A549 (cell line): ENCODE results near the gene GSTA2. TPM values are rescaled to one million over a fixed set of nuclear protein-coding genes. Genes with fewer than 3 reads are reported as not detected.

Experiments
- ATAC-seq, 2 experiments: fragments of 200-7000 bp in 1 of 2; fragments of >200 bp in 1 of 2; cut with Nextera tagmentation in 1 of 2; cut with Tn5 transposase in 1 of 2; 3 replicates each; pipeline versions ENCODE4 v1.8.0 to v1.9.1; 2018 to 2020; ENCODE audit warnings: mild to moderate bottlenecking in 1 of 2, moderate library complexity in 1 of 2
- CTCF ChIA-PET: fragments of 300-600 bp; sonication (Branson Sonifier 250); formaldehyde crosslinking; extraction: SDS; loops from one replicate; lab custom pipeline; 2021; ENCODE audit warnings: antibody characterized with exemption, inconsistent platforms; lab: Yijun Ruan, JAX
- POLR2A ChIA-PET: fragments of 350-600 bp; formaldehyde crosslinking; extraction: SDS; loops from one replicate; lab custom pipeline; 2021; ENCODE audit warnings: antibody characterized with exemption, inconsistent platforms; lab: Yijun Ruan, JAX
- DNase-seq, 2 experiments: peaks; one replicate each; pipeline versions ENCODE4 v3.0.0 to v3.0.0-alpha.2; 2011 to 2016; ENCODE audit warnings: low read depth in 1 of 2, low spot score in 1 of 2
- FAIRE-seq: peaks from 2 replicates; lab custom pipeline; 2011; peaks lifted over from hg19 to GRCh38; lab: Jason Lieb, UNC
- H3K27ac ChIP-seq, 2 experiments: fragments of >200 bp; sonication (Bioruptor Twin); formaldehyde crosslinking; 3 replicates each; pipeline ENCODE4 v1.5.1; 2016 to 2017
- H3K4me1 ChIP-seq: fragments of >200 bp; sonication (Bioruptor Twin); formaldehyde crosslinking; 3 replicates; pipeline ENCODE4 v1.6.1; 2016
- H3K4me2 ChIP-seq: fragments of >200 bp; sonication (Bioruptor Twin); formaldehyde crosslinking; 3 replicates; pipeline ENCODE4 v1.6.1; 2016
- H3K4me3 ChIP-seq: fragments of >200 bp; sonication (Bioruptor Twin); formaldehyde crosslinking; 3 replicates; pipeline ENCODE4 v1.5.1; 2016
- H3K9me3 ChIP-seq: fragments of >200 bp; sonication (Bioruptor Twin); formaldehyde crosslinking; 3 replicates; pipeline ENCODE4 v1.6.1; 2016
- BCL3 ChIP-seq: fragments of >200 bp; sonication (Bioruptor Twin); formaldehyde crosslinking; IDR thresholded peaks from 3 replicates; pipeline ENCODE4 v1.6.1; 2016
- CBX8 ChIP-seq: fragments of 200-600 bp; sonication (generic); IDR thresholded peaks from 2 replicates; pipeline ENCODE4 v1.6.1; 2016
- CEBPB ChIP-seq, 2 experiments: fragments of >200 bp in 1 of 2; sonication (Bioruptor Twin) in 1 of 2; formaldehyde crosslinking in 1 of 2; IDR thresholded peaks; 2 replicates each; pipeline ENCODE4 v1.6.1; 2012 to 2016
- CHD2 ChIP-seq: fragments of 150-350 bp; IDR thresholded peaks from 2 replicates; pipeline ENCODE4 v1.6.1; 2014; ENCODE audit warnings: low read length; ENCODE audit not compliant: partially characterized antibody
- EP300 ChIP-seq, 2 experiments: fragments of >200 bp; sonication (Bioruptor Twin); formaldehyde crosslinking; IDR thresholded peaks; 2 replicates in 1 of 2; 3 replicates in 1 of 2; pipeline ENCODE4 v1.6.1; 2016 to 2017
- FOSL2 ChIP-seq, 2 experiments: fragments of 450-650 bp in 1 of 2; fragments of >200 bp in 1 of 2; sonication (Bioruptor Twin) in 1 of 2; formaldehyde crosslinking; IDR thresholded peaks; 2 replicates each; pipeline versions ENCODE4 v1.5.0 to v1.6.1; 2016 to 2020; ENCODE audit warnings: mild to moderate bottlenecking in 1 of 2, moderate library complexity in 1 of 2
- GATA3 ChIP-seq: IDR thresholded peaks from 2 replicates; pipeline ENCODE4 v1.6.1; 2012; ENCODE audit warnings: borderline replicate concordance
- HES2 ChIP-seq: fragments of >200 bp; sonication (Bioruptor Twin); formaldehyde crosslinking; IDR thresholded peaks from 2 replicates; pipeline ENCODE4 v1.6.1; 2016
- JUN ChIP-seq, 2 experiments: fragments of >200 bp; sonication (Bioruptor Twin); formaldehyde crosslinking; IDR thresholded peaks; 2 replicates in 1 of 2; 3 replicates in 1 of 2; pipeline ENCODE4 v1.6.1; 2016 to 2017
- JUNB ChIP-seq: fragments of >200 bp; sonication (Bioruptor Twin); formaldehyde crosslinking; IDR thresholded peaks from 2 replicates; pipeline ENCODE4 v1.6.1; 2016
- KDM1A ChIP-seq: fragments of 200-600 bp; sonication (generic); IDR thresholded peaks from 2 replicates; pipeline ENCODE4 v1.6.1; 2016; ENCODE audit warnings: low read depth, mild to moderate bottlenecking
- MAFK ChIP-seq: fragments of 450-650 bp; IDR thresholded peaks from 2 replicates; pipeline ENCODE4 v1.6.1; 2014; ENCODE audit not compliant: partially characterized antibody
- MAX ChIP-seq: IDR thresholded peaks from 2 replicates; pipeline ENCODE4 v1.6.1; 2012
- NFE2L2 ChIP-seq: fragments of 150-350 bp; conservative IDR thresholded peaks from 2 replicates; pipeline ENCODE4 v1.6.1; 2014; ENCODE audit warnings: low read length
- NPAS2 ChIP-seq: fragments of 250-450 bp; sonication (Bioruptor Pico); IDR thresholded peaks from 2 replicates; pipeline ENCODE4 v1.8.0; 2022; ENCODE audit warnings: mild to moderate bottlenecking, moderate library complexity, borderline replicate concordance
- POLR2A ChIP-seq: IDR thresholded peaks from 2 replicates; pipeline ENCODE4 v1.6.1; 2012; ENCODE audit warnings: mild to moderate bottlenecking, low read length
- RCOR1 ChIP-seq: fragments of 150-350 bp; IDR thresholded peaks from 2 replicates; pipeline ENCODE4 v1.6.1; 2014; ENCODE audit warnings: antibody characterized with exemption, low read length, low read depth
- REST ChIP-seq: fragments of 200-600 bp; sonication (generic); IDR thresholded peaks from 2 replicates; pipeline ENCODE4 v1.6.1; 2016; ENCODE audit warnings: antibody characterized with exemption, mild to moderate bottlenecking, moderate library complexity
- SMC3 ChIP-seq: fragments of >200 bp; sonication (Bioruptor Twin); formaldehyde crosslinking; IDR thresholded peaks from 3 replicates; pipeline ENCODE4 v1.6.1; 2018; ENCODE audit warnings: inconsistent platforms
- SREBF2 ChIP-seq: fragments of 450-650 bp; IDR thresholded peaks from 2 replicates; pipeline ENCODE4 v1.6.1; 2014; ENCODE audit warnings: mild to moderate bottlenecking, moderate library complexity
- ZNF302 ChIP-seq: fragments of 250-450 bp; sonication (Bioruptor Pico); IDR thresholded peaks from 2 replicates; pipeline ENCODE4 v1.9.0; 2021; ENCODE audit warnings: inconsistent platforms, mild to moderate bottlenecking, moderate library complexity
- WGBS: methylation state at CpG from one replicate; pipeline ENCODE4 v1.1.6; 2017; ENCODE audit errors: missing lambda C conversion rate; 5-methylcytosine and 5-hydroxymethylcytosine counted together
- polyA plus RNA-seq, 4 experiments: library from polyadenylated mRNA; depleted of rRNA in 3 of 4; stranded (reverse); fragments of >200 nt; fragmentation: RNase III in 1 of 4; extraction: RNeasy Plus Mini Kit Qiagen cat#74134 plus additional on column Dnase treatment in 1 of 4; gene quantifications; 2 replicates in 3 of 4; 3 replicates in 1 of 4; pipeline ENCODE4 v1.2.3, GENCODE V29; 2011 to 2017

Gene GSTA2
- polyA plus RNA-seq, 2 of the 4 experiments (the other 2 are of a cell fraction): 0.10 to 0.68 TPM

- TF ChIP-seq REST: no peak
- TF ChIP-seq BCL3: no peak
- TF ChIP-seq RCOR1: no peak
- TF ChIP-seq MAX: no peak
- TF ChIP-seq, all 56 proteins: peak for 0
Measured at GRCh38 chr6:52726193-52726542, 37.1 kb downstream of the GSTA2 start (continued).

- 50% methylated on average over 2 of the region's 2 CpGs for WGBS
- H3K4me3 ChIP-seq: no peak overlapping the region
- ChIA-PET POLR2A (no interaction called here), CTCF (interaction anchor here (1.2 to 1.3 kb wide), 2 partner anchors 9 to 13 kb away, joined by 3 to 4 read pairs; no protein-coding TSS in a partner anchor)
- H3K4me1 ChIP-seq: peaks cover 32% of the 10 kb centered on the region
- H3K27ac ChIP-seq: peak overlapping the region; percentile 79 to 84
- DNase-seq (peak; percentile 3 to 71), ATAC-seq (peak; percentile 59 to 67; a peak in 4 of 6 replicates), FAIRE-seq (no peak)
- no peaks in the 10 kb centered on the region for H3K9me3 ChIP-seq
- H3K4me2 ChIP-seq: peak overlapping the region; percentile 63
- TF ChIP-seq JUNB: peak; percentile 51
- TF ChIP-seq SREBF2: no peak
- TF ChIP-seq NFE2L2: 0 out of 2 replicates have a peak, but pooled peaks have one; percentile 16
- TF ChIP-seq BCL3: no peak
- no peak for TF ChIP-seq SMC3
- peak; percentile 21 to 33; a peak in 2 of 5 replicates for TF ChIP-seq EP300 (IDR thresholded peaks at IDR 0.05)
- no peak for TF ChIP-seq POLR2A
- no peak for TF ChIP-seq REST
- no peak for TF ChIP-seq ZNF302 (CRISPR knock-in tag)
- peak; percentile 29; the same call in 1 of the 2 replicates for TF ChIP-seq GATA3
- TF ChIP-seq CEBPB (IDR thresholded peaks at IDR 0.05): peak; percentile 79 to 80
- peak; percentile 81 for TF ChIP-seq MAFK
- TF ChIP-seq NPAS2: no peak
- no peak for TF ChIP-seq KDM1A
- TF ChIP-seq HES2: peak; percentile 59; the same call in 1 of the 2 replicates
- peak; percentile 35 to 36; a peak in 2 of 5 replicates for TF ChIP-seq JUN (IDR thresholded peaks at IDR 0.05)
- no peak for TF ChIP-seq CBX8
- peak; percentile 31; the same call in 1 of the 2 replicates for TF ChIP-seq FOSL2 (IDR thresholded peaks at IDR 0.05)
- peak; percentile 41; the same call in 1 of the 2 replicates for TF ChIP-seq FOSL2 (CRISPR knock-in tag; IDR thresholded peaks at IDR 0.05)
- no peak for TF ChIP-seq CHD2
Measured at GRCh38 chr6:52725535-52726192, 37.6 kb downstream of the GSTA2 start.
